Posterior vena cava (tissue), 2 donors: Measurements from ENCODE around the gene DLAT. TPM values are rescaled to one million over a fixed set of nuclear protein-coding genes. Genes with fewer than 3 reads are reported as not detected.

Source experiments
- DNase-seq: peaks from one replicate; pipeline ENCODE4 v3.0.0-alpha.2; 2020; ENCODE audit warnings: low spot score
- intact Hi-C, 2 donors: fragments of 100-400 bp; cut with DNase I; formaldehyde crosslinking; loops; one replicate each; pipeline versions ENCODE4 v1.14.1 to v1.14.2; 2022 to 2023
- total RNA-seq, 2 donors: library from RNA; stranded (reverse); fragmentation: NEBNext Ultra II Directional; extraction: Animal tissue kit (Norgen Biotek cat#: 25700); gene quantifications; one replicate each; pipeline ENCODE4 v1.2.1, GENCODE V29; 2021
- donor health status: DM: yes; HTN: yes; CAD: no.
- donor health status: DM: yes; HTN: yes; CAD: no.

DLAT gene
- total RNA-seq, 2 donors from 2014 or later = 22.8 to 25.5 TPM

DNA sequence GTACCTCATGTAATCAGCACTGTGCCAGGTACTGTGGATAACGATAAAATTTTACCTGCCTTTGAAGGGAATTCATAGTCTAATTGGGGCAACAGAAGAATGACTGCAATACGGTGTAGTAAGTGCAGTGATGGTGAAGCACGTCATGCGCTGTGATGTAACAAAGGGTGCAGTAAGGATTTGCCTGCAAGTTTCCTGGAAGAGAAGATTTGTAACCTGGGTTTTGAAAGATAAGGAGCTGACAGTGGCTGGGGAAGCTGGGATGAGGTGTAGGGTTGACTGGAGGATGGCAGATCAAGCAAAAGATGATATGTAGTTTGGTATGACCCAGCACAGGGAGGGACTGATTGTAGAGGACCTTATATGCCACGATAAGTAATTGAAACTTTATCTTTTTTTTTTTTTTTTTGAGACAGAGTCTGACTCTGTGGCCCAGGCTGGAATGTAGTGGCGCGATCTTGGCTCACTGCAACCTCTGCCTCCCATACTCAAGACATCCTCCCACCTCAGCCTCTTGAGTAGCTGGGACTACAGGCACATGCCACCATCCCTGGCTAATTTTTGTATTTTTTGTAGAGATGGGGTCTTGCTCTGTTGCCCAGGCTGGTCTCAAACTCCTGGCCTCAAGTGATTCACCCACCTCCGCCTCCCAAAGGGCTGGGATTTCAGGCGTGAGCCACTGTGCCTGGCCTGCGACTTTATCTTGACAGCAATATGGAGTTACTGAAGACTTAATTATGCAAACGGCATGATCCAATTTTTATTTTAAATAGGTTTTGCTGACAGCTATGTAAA is 72.7 kb downstream of the DLAT start:
- DNase-seq = no peak
- intact Hi-C loops = no loop called here

DNA sequence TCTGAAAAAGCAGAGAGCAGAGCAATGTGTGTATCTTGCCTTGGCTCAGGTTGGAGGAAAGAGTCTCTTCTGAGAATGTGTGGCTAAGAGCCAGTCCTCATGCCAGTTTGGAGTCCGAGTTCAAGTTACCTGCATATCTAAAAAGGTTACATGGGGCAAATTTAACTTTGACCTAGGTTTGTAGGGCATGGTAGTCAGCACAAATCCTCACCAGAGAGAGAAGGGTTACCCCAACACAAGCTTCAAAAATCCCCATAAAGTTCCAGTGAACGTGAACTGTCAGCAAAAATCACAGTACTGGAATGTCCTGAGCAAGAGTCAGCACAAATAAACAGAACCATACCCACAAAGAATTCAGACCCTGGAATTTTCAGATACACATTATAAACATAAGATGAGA is 75.3 kb downstream of the DLAT start:
- no peak for DNase-seq

DNA sequence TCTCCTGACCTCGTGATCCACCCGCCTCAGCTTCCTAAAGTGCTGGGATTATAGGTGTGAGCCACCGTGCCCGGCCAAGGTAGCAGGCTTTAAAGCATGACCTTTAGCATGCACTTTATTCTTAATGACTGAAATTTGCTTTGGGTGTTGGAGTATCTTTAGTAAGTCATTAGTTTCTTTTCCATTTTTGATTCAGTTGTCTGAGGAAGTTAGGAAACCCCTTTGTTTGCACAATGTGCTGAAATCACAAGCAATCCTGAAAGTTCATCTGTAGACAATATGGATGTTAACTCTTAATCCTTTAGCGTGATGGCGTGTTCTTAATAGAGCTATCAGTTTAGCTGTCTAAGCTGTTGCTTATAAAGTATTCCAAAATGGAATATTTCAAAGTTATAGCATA is 78.2 kb downstream of the DLAT start:
- intact Hi-C loops = no loop called here
- DNase-seq = no peak

More for the DNA sequence above, 75.3 kb downstream of the DLAT start:
- intact Hi-C loops = no loop called here

- DNase-seq = no peak
- intact Hi-C loops = no loop called here
These were observed 80.9 kb downstream of the DLAT start for GRCh38 chr11:112106070-112106469.

Other genes starting within 250 kb of the DLAT start
- 10 to 100 TPM; 21.8 to 23.8 TPM for gene ALG9, start 153.8 kb upstream of the DLAT start, total RNA-seq
- gene FDXACB1, start 146.2 kb upstream of the DLAT start, total RNA-seq = 1 to 10 TPM; 1.3 to 1.8 TPM
- 1 to 10 TPM; 9.0 to 9.2 TPM for gene CFAP68, start 145.9 kb upstream of the DLAT start, total RNA-seq
- gene CRYAB, start 113.6 kb upstream of the DLAT start, total RNA-seq = 100 to 1,000 TPM; 527 to 713 TPM
- gene HSPB2, start 112.7 kb upstream of the DLAT start, total RNA-seq = 10 to 100 TPM; 11.6 to 16.5 TPM
- gene C11orf52, start 106.5 kb upstream of the DLAT start, total RNA-seq = 1 to 10 TPM; 1.6 to 1.7 TPM
- 10 to 100 TPM; 40.5 to 44.5 TPM for gene DIXDC1, start 88.1 kb upstream of the DLAT start, total RNA-seq
- 1 to 10 TPM in 1 of 2 donors, under 1 TPM in 1; 0.86 to 1.7 TPM for gene PIH1D2, start 48.6 kb downstream of the DLAT start, total RNA-seq
- 10 to 100 TPM; 14.0 to 15.0 TPM for gene NKAPD1, start 48.9 kb downstream of the DLAT start, total RNA-seq
- 10 to 100 TPM; 53.8 to 64.6 TPM for gene TIMM8B, start 61.3 kb downstream of the DLAT start, total RNA-seq
- gene SDHD, start 61.5 kb downstream of the DLAT start, total RNA-seq = 10 to 100 TPM; 70.5 to 84.5 TPM
- 10 to 100 TPM in 1 of 2 donors, 1 to 10 TPM in 1; 7.0 to 11.3 TPM for gene IL18, start 138.7 kb downstream of the DLAT start, total RNA-seq
- 1 to 10 TPM in 1 of 2 donors, under 1 TPM in 1; 0.95 to 1.4 TPM for gene TEX12, start 142.0 kb downstream of the DLAT start, total RNA-seq
- 1 to 10 TPM; 3.8 TPM for gene BCO2, start 150.1 kb downstream of the DLAT start, total RNA-seq
- gene PTS, start 201.0 kb downstream of the DLAT start, total RNA-seq = 10 to 100 TPM; 44.2 to 51.8 TPM
- not detected for gene PLET1, start 235.5 kb downstream of the DLAT start, total RNA-seq